ENCODE results near the gene RRH. TPM values are rescaled to one million over a fixed set of nuclear protein-coding genes. Genes with fewer than 3 reads are reported as not detected.
"Not testable (repeated sequence)": the region's sequence is repeated elsewhere in the genome, so short reads cannot be mapped to it uniquely, and the experiment has no call there.

Gene RRH
- not detected for total RNA-seq

- no peak for DNase-seq
- no peak for TF ChIP-seq CTCF (IDR thresholded peaks at IDR 0.05)
- no peak for TF ChIP-seq POLR2A (IDR thresholded peaks at IDR 0.05)
Observed at GRCh38 chr4:109827672-109828071, at the start of gene RRH. RRH (plus strand) TSS chr4:109827972; CDS start chr4:109828028, 56 bp downstream.

GRCh38 chr4:109782092-109782491 lies 45.7 kb upstream of the RRH start:
- not testable (repeated sequence) for H3K36me3 ChIP-seq, H3K4me3 ChIP-seq, H3K27ac ChIP-seq, H3K4me1 ChIP-seq, DNase-seq, H3K9me3 ChIP-seq, H3K27me3 ChIP-seq

More at GRCh38 chr4:109827672-109828071, at the start of gene RRH:
- H3K4me3 ChIP-seq = no peak within 1 kb of the TSS
- no peaks in the 10 kb centered on the region for H3K9me3 ChIP-seq
- H3K27ac ChIP-seq = no peak within 1 kb of the TSS
- no peaks in the 10 kb centered on the region for H3K27me3 ChIP-seq
- H3K4me1 ChIP-seq = no peaks in the 10 kb centered on the region
- H3K36me3 ChIP-seq = peaks cover 0 to 25% (median 0%) of the 10 kb centered on the region in 3 donors

GRCh38 chr4:109786846-109787245 lies 40.9 kb upstream of the RRH start:
- no peak for DNase-seq
- no peaks in the 10 kb centered on the region for H3K36me3 ChIP-seq
- TF ChIP-seq POLR2A (IDR thresholded peaks at IDR 0.05) (no peak), CTCF (IDR thresholded peaks at IDR 0.05) (no peak)
- H3K9me3 ChIP-seq = no peaks in the 10 kb centered on the region
- no peaks in the 10 kb centered on the region for H3K27me3 ChIP-seq
- H3K27ac ChIP-seq = no peak overlapping the region
- H3K4me1 ChIP-seq = no peaks in the 10 kb centered on the region
- H3K4me3 ChIP-seq = no peak overlapping the region

GRCh38 chr4:109787807-109788206 lies 40.0 kb upstream of the RRH start:
- Histone ChIP-seq H3K4me3 (no peak overlapping the region), H3K27me3 (no peaks in the 10 kb centered on the region), H3K9me3 (no peaks in the 10 kb centered on the region), H3K27ac (no peak overlapping the region), H3K4me1 (no peaks in the 10 kb centered on the region), H3K36me3 (no peaks in the 10 kb centered on the region)
- DNase-seq = no peak
- TF ChIP-seq POLR2A (IDR thresholded peaks at IDR 0.05) (no peak), CTCF (IDR thresholded peaks at IDR 0.05) (no peak)

- no peak overlapping the region for H3K27ac ChIP-seq
- H3K36me3 ChIP-seq = no peaks in the 10 kb centered on the region
- no peaks in the 10 kb centered on the region for H3K27me3 ChIP-seq
- no peak overlapping the region for H3K4me3 ChIP-seq
- TF ChIP-seq CTCF (IDR thresholded peaks at IDR 0.05) = no peak
- TF ChIP-seq POLR2A (IDR thresholded peaks at IDR 0.05) = no peak
- H3K9me3 ChIP-seq = peaks cover 0 to 8% (median 0%) of the 10 kb centered on the region in 4 donors
- no peaks in the 10 kb centered on the region for H3K4me1 ChIP-seq
- no peak for DNase-seq
Observed at GRCh38 chr4:109795059-109795458, 32.7 kb upstream of the RRH start.

- TF ChIP-seq CTCF (IDR thresholded peaks at IDR 0.05) (no peak), POLR2A (IDR thresholded peaks at IDR 0.05) (no peak)
- peaks cover 0 to 8% (median 0%) of the 10 kb centered on the region in 4 donors for H3K9me3 ChIP-seq
- H3K4me3 ChIP-seq = no peak overlapping the region
- H3K4me1 ChIP-seq = no peaks in the 10 kb centered on the region
- no peak overlapping the region for H3K27ac ChIP-seq
- DNase-seq = no peak
- H3K27me3 ChIP-seq = no peaks in the 10 kb centered on the region
- H3K36me3 ChIP-seq = no peaks in the 10 kb centered on the region
Observed at GRCh38 chr4:109798866-109799265, 28.9 kb upstream of the RRH start.

Measured in Peyer's patch (tissue), 4 donors.